Ovary (tissue), 9 donors: Measurements from ENCODE around the gene YRDC. TPM values are rescaled to one million over a fixed set of nuclear protein-coding genes. Genes with fewer than 3 reads are reported as not detected.

Source experiments
- DNase-seq, 5 donors: peaks; one replicate each; pipeline ENCODE4 v3.0.0-alpha.2; 2019 to 2020
- H3K27ac ChIP-seq, 2 donors: fragments of 200-600 bp; one replicate each; pipeline versions ENCODE4 v1.5.1 to v1.8.0; 2019 to 2022
- H3K27me3 ChIP-seq: fragments of 200-600 bp; one replicate; pipeline ENCODE4 v1.8.0; 2022
- H3K36me3 ChIP-seq: fragments of 200-600 bp; sonication (generic); one replicate; pipeline ENCODE4 v1.5.1; 2019
- H3K4me1 ChIP-seq: one replicate; pipeline ENCODE4 v1.8.1; 2013; ENCODE audit warnings: mild to moderate bottlenecking, moderate library complexity; ENCODE audit not compliant: insufficient read depth
- H3K4me3 ChIP-seq: fragments of 200-600 bp; sonication (generic); one replicate; pipeline ENCODE4 v1.5.1; 2017
- H3K9me3 ChIP-seq, 2 donors: fragments of 200-600 bp in 1 of 2; sonication (generic) in 1 of 2; one replicate each; pipeline versions ENCODE4 v1.5.1 to v1.8.1; 2013 to 2019; ENCODE audit warnings: mild to moderate bottlenecking in 1 of 2, moderate library complexity in 1 of 2
- CTCF ChIP-seq, 3 donors: fragments of 450-650 bp in 2 of 3; fragments of 200-600 bp in 1 of 3; IDR thresholded peaks; one replicate each; pipeline versions ENCODE4 v1.5.1 to v1.8.0; 2016 to 2022; ENCODE audit warnings: antibody characterized with exemption in 3 of 3, mild to moderate bottlenecking in 1 of 3
- EP300 ChIP-seq: sonication (generic); formaldehyde crosslinking; IDR thresholded peaks from one replicate; pipeline ENCODE4 v1.6.1; 2017; ENCODE audit warnings: antibody characterized with exemption
- POLR2A ChIP-seq: fragments of 450-650 bp; IDR thresholded peaks from one replicate; pipeline ENCODE4 v1.6.1; 2017; ENCODE audit warnings: antibody characterized with exemption, mild to moderate bottlenecking, moderate library complexity
- WGBS, 3 donors: extraction: QIAGEN DNeasy Blood & Tissue Kit in 1 of 3; methylation state at CpG; one replicate each; pipeline versions ENCODE4 v1.1.5 to v1.1.7; 2013 to 2017; 5-methylcytosine and 5-hydroxymethylcytosine counted together
- intact Hi-C, 4 donors: fragments of 100-400 bp; cut with DNase I; formaldehyde crosslinking; loops; one replicate each; pipeline versions ENCODE4 v1.11.0 to v1.15.1; 2022 to 2023
- polyA plus RNA-seq, 2 donors: library from polyadenylated mRNA; stranded (reverse); fragments of 200-250 nt in 1 of 2; fragments of 350-450 nt in 1 of 2; fragmentation: Illumina TruSeq in 1 of 2; extraction: RNeasy Lipid Tissue Mini Kit (QIAGEN cat#74804) in 1 of 2; gene quantifications; one replicate each; pipeline ENCODE4 v1.2.3, GENCODE V29; 2013 to 2014
- total RNA-seq, 7 donors: library from RNA; depleted of rRNA in 2 of 7; stranded (reverse); fragments of >200 nt in 2 of 7; fragmentation: NEBNext Ultra II Directional in 3 of 7; extraction: Animal tissue kit (Norgen Biotek cat#: 25700) in 3 of 7; gene quantifications; one replicate each; pipeline versions ENCODE4 v1.1.0 to v1.2.4, GENCODE V29; 2016 to 2023
- donor health status: DM: no; HTN: no; CAD: no; lungs with moderate emphysema.
- donor health status: DM: no; HTN: no; CAD: no.
- donor health status: Bipolar disorder and iron deficiency.
- donor health status: DM: yes; HTN: yes; CAD: no.
- donor health status: DM: no; HTN: no; CAD: no.
- donor health status: DM: yes; HTN: yes; CAD: no.

YRDC gene
- total and polyA plus RNA-seq, 9 donors, result 7.2 to 15.0 (median 9.5) TPM

GRCh38 chr1:37763791-37764413, 44.1 kb downstream of the YRDC start:
- no peaks in the 10 kb centered on the region for H3K27me3 ChIP-seq
- TF ChIP-seq CTCF (IDR thresholded peaks at IDR 0.05) (no peak), POLR2A (no peak), EP300 (no peak)
- intact Hi-C loops, result no loop called here
- H3K27ac ChIP-seq, result no peak overlapping the region
- no peak for DNase-seq
- WGBS, 3 donors, result 19 to 23% (median 19%) methylated on average over 25 of the region's 25 CpGs
- no peak overlapping the region for H3K4me3 ChIP-seq
- no peaks in the 10 kb centered on the region for H3K4me1 ChIP-seq
- H3K9me3 ChIP-seq, result no peaks in the 10 kb centered on the region
- no peaks in the 10 kb centered on the region for H3K36me3 ChIP-seq

- H3K4me3 ChIP-seq, result no peak overlapping the region
- TF ChIP-seq CTCF (IDR thresholded peaks at IDR 0.05) (no peak), POLR2A (no peak), EP300 (no peak)
- WGBS, 3 donors, result 55 to 71% (median 63%) methylated on average over 2 of the region's 2 CpGs
- H3K27ac ChIP-seq, result no peak overlapping the region
- no peaks in the 10 kb centered on the region for H3K27me3 ChIP-seq
- DNase-seq, result no peak
- no peaks in the 10 kb centered on the region for H3K9me3 ChIP-seq
- intact Hi-C loops, result no loop called here
- H3K4me1 ChIP-seq, result no peaks in the 10 kb centered on the region
- no peaks in the 10 kb centered on the region for H3K36me3 ChIP-seq
These were observed 45.5 kb downstream of the YRDC start for GRCh38 chr1:37762516-37762915.

- Histone ChIP-seq H3K36me3 (no peaks in the 10 kb centered on the region), H3K9me3 (no peaks in the 10 kb centered on the region), H3K27me3 (no peaks in the 10 kb centered on the region), H3K27ac (no peak overlapping the region), H3K4me3 (no peak overlapping the region), H3K4me1 (no peaks in the 10 kb centered on the region)
- TF ChIP-seq CTCF (IDR thresholded peaks at IDR 0.05), result no peak
- TF ChIP-seq POLR2A, result no peak
- no peak for TF ChIP-seq EP300
- intact Hi-C loops, result no loop called here
- DNase-seq, result no peak
- WGBS, 3 donors, result 46 to 55% (median 54%) methylated on average over 59 to 68 of the region's 68 CpGs
These were observed 46.5 kb downstream of the YRDC start for GRCh38 chr1:37761416-37762095.

- WGBS, 3 donors, result 79 to 89% (median 82%) methylated on average over 2 of the region's 2 CpGs
- TF ChIP-seq EP300, result no peak
- no peak for TF ChIP-seq CTCF (IDR thresholded peaks at IDR 0.05)
- intact Hi-C loops, result no loop called here
- H3K27ac ChIP-seq, result no peak overlapping the region
- H3K4me1 ChIP-seq, result no peaks in the 10 kb centered on the region
- no peaks in the 10 kb centered on the region for H3K9me3 ChIP-seq
- no peaks in the 10 kb centered on the region for H3K27me3 ChIP-seq
- no peak for DNase-seq
- H3K4me3 ChIP-seq, result no peak overlapping the region
- H3K36me3 ChIP-seq, result no peaks in the 10 kb centered on the region
These were observed 48.6 kb downstream of the YRDC start for GRCh38 chr1:37759451-37759850.
